Activated CD8-positive, alpha-beta T cell treated with anti-CD3 and anti-CD28 coated beads for 36 hours (primary cell): Measurements from ENCODE around the gene CEND1. TPM values are rescaled to one million over a fixed set of nuclear protein-coding genes. Genes with fewer than 3 reads are reported as not detected.
A peak's percentile ranks its signal among the peaks of the same experiment; 100 is the strongest.

ENCODE experiments used
- ATAC-seq: fragments of 200-7000 bp; cut with Tn5 transposase; one replicate; pipeline ENCODE4 v1.10.0; 2021; ENCODE audit warnings: mild to moderate bottlenecking, moderate library complexity
- CTCF ChIA-PET: fragments of 350-600 bp; sonication (Branson Sonifier 250); formaldehyde crosslinking; loops from one replicate; lab custom pipeline; 2021; ENCODE audit warnings: antibody characterized with exemption; lab: Charles Lee
- POLR2A ChIA-PET: fragments of 350-600 bp; sonication (Branson Sonifier 250); formaldehyde crosslinking; loops from one replicate; lab custom pipeline; 2021; ENCODE audit warnings: antibody characterized with exemption; lab: Charles Lee
- DNase-seq: peaks from one replicate; pipeline ENCODE4 v3.0.0-alpha.2; 2020
- H3K27ac Mint-ChIP-seq: one replicate; pipeline ENCODE4 v1.8.0; 2021; ENCODE audit warnings: mild to moderate bottlenecking, mixed read lengths
- H3K27me3 Mint-ChIP-seq: one replicate; pipeline ENCODE4 v1.8.0; 2021; ENCODE audit warnings: mixed read lengths
- H3K36me3 Mint-ChIP-seq: one replicate; pipeline ENCODE4 v1.8.0; 2021; ENCODE audit warnings: low read depth, mixed read lengths
- H3K4me1 Mint-ChIP-seq: one replicate; pipeline ENCODE4 v1.8.0; 2021; ENCODE audit warnings: low read depth, mixed read lengths
- H3K4me3 Mint-ChIP-seq: one replicate; pipeline ENCODE4 v1.8.0; 2021; ENCODE audit warnings: mild to moderate bottlenecking, moderate library complexity, mixed read lengths
- H3K9me3 Mint-ChIP-seq: one replicate; pipeline ENCODE4 v1.8.0; 2021; ENCODE audit warnings: mixed read lengths
- intact Hi-C: fragments of 100-400 bp; cut with micrococcal nuclease; formaldehyde crosslinking; loops from one replicate; pipeline ENCODE4 v1.10.0; 2022
- total RNA-seq, 2 experiments: library from RNA; stranded (reverse); gene quantifications; one replicate each; pipeline ENCODE4 v1.2.3, GENCODE V29; 2021
- TF ChIP-seq, protein P1 (sequence below): fragments of 200-600 bp; IDR thresholded peaks from one replicate; pipeline ENCODE4 v1.8.0; 2022; ENCODE audit warnings: antibody characterized with exemption, mild to moderate bottlenecking

Gene CEND1
- total RNA-seq, 2 experiments from 2014 or later: 0.20 to 0.25 TPM

- Mint-ChIP-seq H3K4me3 (peak overlapping the region; percentile 77), H3K36me3 (peaks cover 15% of the 10 kb centered on the region), H3K9me3 (no peaks in the 10 kb centered on the region), H3K27me3 (no peaks in the 10 kb centered on the region), H3K4me1 (peaks cover 14% of the 10 kb centered on the region), H3K27ac (no peak overlapping the region)
- intact Hi-C loops: no loop called here
- DNase-seq (no peak), ATAC-seq (no peak)
- POLR2A ChIA-PET: interaction anchor here (0.6 to 2.8 kb wide), 6 partner anchors 8 to 66 kb away, joined by 3 to 8 read pairs (median 4); no protein-coding TSS in a partner anchor
- TF ChIP-seq, protein P1, sequence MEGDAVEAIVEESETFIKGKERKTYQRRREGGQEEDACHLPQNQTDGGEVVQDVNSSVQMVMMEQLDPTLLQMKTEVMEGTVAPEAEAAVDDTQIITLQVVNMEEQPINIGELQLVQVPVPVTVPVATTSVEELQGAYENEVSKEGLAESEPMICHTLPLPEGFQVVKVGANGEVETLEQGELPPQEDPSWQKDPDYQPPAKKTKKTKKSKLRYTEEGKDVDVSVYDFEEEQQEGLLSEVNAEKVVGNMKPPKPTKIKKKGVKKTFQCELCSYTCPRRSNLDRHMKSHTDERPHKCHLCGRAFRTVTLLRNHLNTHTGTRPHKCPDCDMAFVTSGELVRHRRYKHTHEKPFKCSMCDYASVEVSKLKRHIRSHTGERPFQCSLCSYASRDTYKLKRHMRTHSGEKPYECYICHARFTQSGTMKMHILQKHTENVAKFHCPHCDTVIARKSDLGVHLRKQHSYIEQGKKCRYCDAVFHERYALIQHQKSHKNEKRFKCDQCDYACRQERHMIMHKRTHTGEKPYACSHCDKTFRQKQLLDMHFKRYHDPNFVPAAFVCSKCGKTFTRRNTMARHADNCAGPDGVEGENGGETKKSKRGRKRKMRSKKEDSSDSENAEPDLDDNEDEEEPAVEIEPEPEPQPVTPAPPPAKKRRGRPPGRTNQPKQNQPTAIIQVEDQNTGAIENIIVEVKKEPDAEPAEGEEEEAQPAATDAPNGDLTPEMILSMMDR: no peak
- CTCF ChIA-PET: interaction anchor here (1.4 kb wide), 1 partner anchor 19 kb away, joined by 3 read pairs; no protein-coding TSS in a partner anchor
Measured at GRCh38 chr11:794013-794765, 4.3 kb upstream of the CEND1 start.

DNA sequence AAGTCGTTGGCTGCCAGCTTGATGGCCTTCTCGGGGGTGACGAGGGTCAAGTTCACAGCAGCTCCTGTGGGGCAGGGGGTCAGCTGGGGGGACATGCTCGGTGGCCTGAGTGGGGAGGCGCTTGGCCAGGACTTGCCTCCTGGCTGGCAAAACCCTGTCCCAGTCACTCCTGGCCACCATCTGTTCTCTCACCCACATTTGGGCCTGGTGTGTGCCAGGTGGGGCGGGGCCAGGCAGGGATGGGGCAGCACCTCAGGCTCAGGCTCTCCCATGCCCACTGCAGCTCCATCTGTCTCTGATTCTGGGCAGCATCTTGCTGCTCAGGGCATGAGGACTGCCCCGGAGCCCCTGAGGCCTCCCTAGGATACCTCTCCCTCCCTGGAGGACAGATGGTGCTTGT is 3.7 kb upstream of the CEND1 start:
- Mint-ChIP-seq H3K36me3 (peaks cover 15% of the 10 kb centered on the region), H3K4me1 (peaks cover 14% of the 10 kb centered on the region), H3K27me3 (no peaks in the 10 kb centered on the region), H3K9me3 (no peaks in the 10 kb centered on the region), H3K4me3 (peak overlapping the region; percentile 37), H3K27ac (no peak overlapping the region)
- intact Hi-C loops: no loop called here
- DNase-seq: no peak
- no peak for ATAC-seq
- TF ChIP-seq, protein P1: no peak
- POLR2A ChIA-PET: interaction anchor here (1.2 to 1.6 kb wide), 4 partner anchors 11 to 18 kb away, joined by 3 to 5 read pairs (median 4); no protein-coding TSS in a partner anchor
- CTCF ChIA-PET: interaction anchor here (1.4 kb wide), 1 partner anchor 18 kb away, joined by 3 read pairs; no protein-coding TSS in a partner anchor

- DNase-seq (no peak), ATAC-seq (no peak)
- intact Hi-C loops: no loop called here
- TF ChIP-seq, protein P1: no peak
- Mint-ChIP-seq H3K27me3 (no peaks in the 10 kb centered on the region), H3K4me1 (peaks cover 19% of the 10 kb centered on the region), H3K9me3 (no peaks in the 10 kb centered on the region), H3K4me3 (no peak overlapping the region), H3K27ac (no peak overlapping the region), H3K36me3 (peaks cover 15% of the 10 kb centered on the region)
- CTCF ChIA-PET: no interaction called here
- POLR2A ChIA-PET: interaction anchor here (1.5 to 1.6 kb wide), 2 partner anchors 13 to 17 kb away, joined by 3 to 5 read pairs; no protein-coding TSS in a partner anchor
Measured at GRCh38 chr11:792873-793272, 3.0 kb upstream of the CEND1 start.

DNA sequence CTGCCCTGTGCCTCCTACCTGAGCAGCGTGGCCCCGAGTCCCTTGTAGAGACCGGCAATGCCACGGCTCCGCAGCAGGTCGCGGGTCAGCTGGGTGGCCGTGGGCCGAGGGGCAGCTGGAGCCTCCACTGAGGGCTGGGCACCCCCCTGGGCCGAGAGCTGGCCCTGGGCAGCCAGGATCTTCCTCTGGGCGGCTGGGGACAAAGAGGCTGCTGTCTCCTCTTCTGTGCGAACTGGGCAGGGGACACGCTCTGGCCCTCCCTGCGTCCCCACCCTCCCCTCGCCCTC is 2.6 kb upstream of the CEND1 start:
- peaks cover 21% of the 10 kb centered on the region for H3K4me1 Mint-ChIP-seq
- H3K27ac Mint-ChIP-seq: no peak overlapping the region
- no peaks in the 10 kb centered on the region for H3K9me3 Mint-ChIP-seq
- intact Hi-C loops: no loop called here
- ATAC-seq (no peak), DNase-seq (no peak)
- CTCF ChIA-PET: no interaction called here
- POLR2A ChIA-PET: interaction anchor here (1.5 kb wide), 1 partner anchor 13 kb away, joined by 3 read pairs; no protein-coding TSS in a partner anchor
- no peaks in the 10 kb centered on the region for H3K27me3 Mint-ChIP-seq
- TF ChIP-seq, protein P1: no peak
- H3K36me3 Mint-ChIP-seq: peaks cover 15% of the 10 kb centered on the region
- H3K4me3 Mint-ChIP-seq: no peak overlapping the region
